Stimulated activated naive CD8-positive, alpha-beta T cell treated with anti-CD3 and anti-CD28 coated beads, Interleukin-15, Interleukin-2, amounts not matched to agents 100 U/mL and 50 U/mL, for 24 hours (primary cell): ENCODE results near the gene FBXO22.
A peak's percentile ranks its signal among the peaks of the same experiment; 100 is the strongest.
"Not testable (repeated sequence)": the region's sequence is repeated elsewhere in the genome, so short reads cannot be mapped to it uniquely, and the experiment has no call there.

ENCODE experiments used
- ATAC-seq: fragments of 150-1000 bp; cut with Tn5 transposase; one replicate; pipeline ENCODE4 v1.10.0; 2021
- DNase-seq: peaks from one replicate; pipeline ENCODE4 v3.0.0; 2021

FBXO22 gene

DNA sequence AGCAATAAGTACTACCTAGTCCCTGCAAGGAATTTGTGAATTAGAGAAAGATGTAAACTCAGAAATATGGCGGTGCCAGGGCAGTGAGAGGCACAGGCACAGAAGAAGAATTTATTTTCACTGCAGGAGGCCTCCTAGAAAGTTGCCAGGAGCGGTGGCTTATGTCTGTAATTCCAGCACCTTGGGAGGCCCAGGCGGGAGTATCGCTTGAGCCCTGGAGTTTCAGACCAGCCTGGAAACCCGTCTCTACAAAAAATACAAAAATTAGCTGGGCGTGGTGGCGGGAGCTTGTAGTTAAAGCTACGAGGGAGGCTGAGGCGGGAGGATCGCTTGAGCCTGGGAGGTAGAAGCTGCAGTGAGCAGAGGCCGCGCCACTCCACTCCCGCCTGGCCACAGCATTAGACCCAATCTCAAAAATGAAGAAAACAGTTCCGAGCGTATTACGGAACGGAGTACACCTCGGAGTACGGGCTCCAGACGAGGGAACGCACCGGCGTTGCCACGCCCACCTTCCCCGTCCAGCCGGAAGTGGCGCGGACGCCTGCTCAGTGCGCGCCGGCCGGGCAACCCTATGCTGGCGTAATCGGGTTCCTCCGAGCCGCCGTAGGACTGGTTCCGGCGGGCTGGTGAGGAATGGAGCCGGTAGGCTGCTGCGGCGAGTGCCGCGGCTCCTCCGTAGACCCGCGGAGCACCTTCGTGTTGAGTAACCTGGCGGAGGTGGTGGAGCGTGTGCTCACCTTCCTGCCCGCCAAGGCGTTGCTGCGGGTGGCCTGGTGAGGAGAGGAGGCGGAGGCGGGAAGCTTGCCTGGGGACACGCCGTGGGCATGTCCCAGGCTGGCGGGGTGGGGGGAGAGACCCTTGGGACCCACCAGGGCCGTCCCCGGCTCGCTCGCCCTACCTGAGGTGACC, at the start of gene FBXO22:
FBXO22 (plus strand) TSS at position 548 of the 909 bp plus-strand sequence; CDS start at position 634, 86 bp downstream.
- ATAC-seq = peak; percentile 99
- DNase-seq = peak; percentile 94

- no peak for DNase-seq
- ATAC-seq = no peak
Measured at GRCh38 chr15:75857886-75858285, 45.8 kb upstream of the FBXO22 start.

- ATAC-seq (no peak), DNase-seq (no peak)
Measured at GRCh38 chr15:75861750-75862402, 41.8 kb upstream of the FBXO22 start.

GRCh38 chr15:75862796-75863195, 40.9 kb upstream of the FBXO22 start:
- ATAC-seq = no peak

GRCh38 chr15:75864213-75865059, 39.2 kb upstream of the FBXO22 start:
- no peak for ATAC-seq
- no peak for DNase-seq

More at GRCh38 chr15:75862796-75863195, 40.9 kb upstream of the FBXO22 start:
- no peak for DNase-seq

DNA sequence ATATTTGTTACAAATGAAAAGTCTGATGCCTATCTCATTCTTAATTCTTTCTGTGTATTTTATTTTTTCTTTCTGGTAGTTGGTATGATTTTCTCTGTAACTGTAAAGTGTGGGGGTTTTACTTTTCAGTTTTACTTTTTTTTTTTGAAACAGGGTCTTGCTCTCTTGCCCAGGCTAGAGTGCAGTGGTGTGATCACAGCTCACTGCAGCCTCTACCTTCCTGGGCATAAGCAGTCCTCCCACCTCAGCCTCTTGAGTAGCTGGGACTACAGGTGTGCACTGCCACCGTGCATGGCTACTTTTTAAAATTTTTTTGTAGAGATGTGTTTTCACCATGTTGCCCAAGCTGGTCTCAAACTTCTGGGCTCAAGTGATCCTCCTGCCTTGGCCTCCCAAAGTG, 37.6 kb upstream of the FBXO22 start:
- not testable (repeated sequence) for ATAC-seq, DNase-seq

- no peak for DNase-seq
- no peak for ATAC-seq
Measured at GRCh38 chr15:75866916-75867315, 36.8 kb upstream of the FBXO22 start.

- no peak for DNase-seq
- no peak for ATAC-seq
Measured at GRCh38 chr15:75867449-75867848, 36.2 kb upstream of the FBXO22 start.

DNA sequence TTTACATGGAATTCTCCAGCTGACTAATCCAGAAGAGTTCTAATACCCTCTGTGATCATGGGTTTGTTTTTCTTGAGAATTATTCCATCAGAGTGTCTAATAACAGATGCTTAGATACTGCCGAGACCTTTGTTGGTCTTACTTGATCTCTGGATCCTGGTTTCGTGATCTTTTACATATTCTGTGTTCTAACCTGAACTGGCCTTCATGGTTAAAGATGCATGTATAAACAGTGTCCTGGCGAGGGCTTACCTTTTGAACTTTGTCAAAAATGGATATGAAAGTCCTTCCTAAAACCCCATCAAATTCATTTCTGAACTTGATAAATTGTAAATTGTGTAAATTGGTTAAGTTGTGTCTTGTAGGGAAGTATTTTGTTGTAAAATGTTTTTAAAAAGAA, 35.7 kb upstream of the FBXO22 start:
- DNase-seq (no peak), ATAC-seq (no peak)

DNA sequence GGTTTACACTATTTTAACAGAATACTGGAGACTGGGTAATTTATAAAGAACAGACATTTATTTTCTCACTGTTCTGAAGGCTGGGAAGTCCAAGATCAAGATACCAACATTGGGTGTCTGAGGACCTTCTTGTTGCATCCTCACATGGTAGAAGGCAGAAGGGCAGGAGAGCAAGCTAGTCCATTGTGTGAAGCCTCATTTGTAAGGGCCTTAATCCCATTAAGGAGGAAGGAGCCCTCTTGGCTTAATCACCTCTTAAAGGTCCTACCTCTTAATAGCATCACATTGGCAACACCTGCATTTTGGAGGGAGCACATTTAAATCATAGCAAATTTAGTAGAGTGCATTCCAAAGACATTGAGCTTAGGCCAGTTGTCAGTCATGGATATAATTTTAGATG, 34.2 kb upstream of the FBXO22 start:
- no peak for ATAC-seq
- no peak for DNase-seq

DNA sequence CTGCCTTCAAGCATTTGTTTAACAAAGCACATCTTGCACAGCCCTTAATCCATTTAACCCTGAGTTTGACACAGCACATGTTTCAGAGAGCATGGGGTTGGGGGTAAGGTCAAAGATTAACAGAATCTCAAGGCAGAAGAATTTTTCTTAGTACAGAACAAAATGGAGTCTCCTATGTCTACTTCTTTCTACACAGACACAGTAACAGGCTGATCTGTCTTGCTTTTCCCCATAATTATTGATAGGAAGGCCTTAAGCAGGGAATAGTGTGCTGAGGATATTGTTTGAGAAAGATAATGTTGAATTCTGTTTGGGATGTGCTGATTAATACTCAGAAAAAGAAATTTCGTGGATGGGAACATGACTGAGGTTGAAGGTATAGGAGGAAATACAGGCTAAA, 32.1 kb upstream of the FBXO22 start:
- not testable (repeated sequence) for ATAC-seq, DNase-seq

GRCh38 chr15:75872403-75872990, 31.2 kb upstream of the FBXO22 start:
- no peak for ATAC-seq

GRCh38 chr15:75884041-75884440, 19.6 kb upstream of the FBXO22 start:
- no peak for DNase-seq
- ATAC-seq = no peak

More at GRCh38 chr15:75872403-75872990, 31.2 kb upstream of the FBXO22 start:
- no peak for DNase-seq

GRCh38 chr15:75887178-75887577, 16.5 kb upstream of the FBXO22 start:
- DNase-seq (no peak), ATAC-seq (no peak)

- DNase-seq = no peak
- peak; percentile 75 for ATAC-seq
Measured at GRCh38 chr15:75891895-75892294, 11.8 kb upstream of the FBXO22 start.

- ATAC-seq (no peak), DNase-seq (no peak)
Measured at GRCh38 chr15:75895731-75896130, 7.9 kb upstream of the FBXO22 start.

- ATAC-seq (no peak), DNase-seq (no peak)
Measured at GRCh38 chr15:75900577-75900976, 3.1 kb upstream of the FBXO22 start.

DNA sequence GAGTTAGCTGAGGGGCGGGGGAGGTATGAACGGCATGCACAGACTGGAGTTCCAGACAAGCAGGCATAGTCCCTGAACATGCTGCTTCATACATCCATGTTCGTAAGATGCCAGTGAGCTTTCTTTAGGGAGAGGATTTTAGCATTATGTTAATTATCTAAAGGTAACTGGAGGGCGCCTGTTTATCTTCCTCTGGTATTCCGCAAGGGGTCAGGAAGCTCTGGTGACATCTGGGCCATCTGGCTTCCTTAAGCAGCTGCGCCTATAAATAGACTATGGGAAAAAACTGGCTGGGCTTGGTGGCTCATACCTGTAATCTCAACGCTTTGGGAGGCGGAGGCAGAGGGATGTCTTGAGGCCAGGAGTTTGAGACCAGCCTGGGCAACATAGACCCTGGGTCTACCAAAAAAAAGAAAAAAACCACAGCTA, 1.5 kb upstream of the FBXO22 start:
- no peak for DNase-seq

GRCh38 chr15:75905231-75905630, 1.6 kb downstream of the FBXO22 start:
- DNase-seq (no peak), ATAC-seq (no peak)

More for the DNA sequence above, 1.5 kb upstream of the FBXO22 start:
- no peak for ATAC-seq

- not testable (repeated sequence) for ATAC-seq, DNase-seq
Measured at GRCh38 chr15:75910355-75910754, 6.7 kb downstream of the FBXO22 start.

- no peak for ATAC-seq
- no peak for DNase-seq
Measured at GRCh38 chr15:75916978-75917377, 13.3 kb downstream of the FBXO22 start.

GRCh38 chr15:75918135-75918534, 14.5 kb downstream of the FBXO22 start:
- no peak for DNase-seq
- ATAC-seq = no peak
